ENCODE data around the gene CLIC1.

GRCh38 chr6:31776485-31776988, 40.2 kb upstream of the CLIC1 start:
- TF ChIP-seq POLR2AphosphoS5 (IDR thresholded peaks at IDR 0.05; ENCODE audit: low read depth, low read length) (no peak), TAF1 (IDR thresholded peaks at IDR 0.05; ENCODE audit: borderline replicate concordance, low read depth, low read length) (no peak), POLR2A (IDR thresholded peaks at IDR 0.05; ENCODE audit: low read depth, low read length) (peak; percentile 19; the same call in 1 of the 2 replicates)
